CD8-positive, alpha-beta memory T cell (primary cell): ENCODE measurements around the gene ENDOG. TPM values are rescaled to one million over a fixed set of nuclear protein-coding genes. Genes with fewer than 3 reads are reported as not detected.
A peak's percentile ranks its signal among the peaks of the same experiment; 100 is the strongest.
"Not testable (repeated sequence)": the region's sequence is repeated elsewhere in the genome, so short reads cannot be mapped to it uniquely, and the experiment has no call there.

Experiments used
- CTCF ChIA-PET: fragments of 350-600 bp; sonication (Branson Sonifier 250); formaldehyde crosslinking; loops from one replicate; lab custom pipeline; 2021; ENCODE audit warnings: antibody characterized with exemption; lab: Charles Lee
- POLR2A ChIA-PET: fragments of 350-600 bp; sonication (Branson Sonifier 250); formaldehyde crosslinking; loops from one replicate; lab custom pipeline; 2021; ENCODE audit warnings: antibody characterized with exemption; lab: Charles Lee
- DNase-seq, 5 donors: peaks; one replicate each; pipeline versions ENCODE4 v3.0.0 to v3.0.0-alpha.2; 2020 to 2022; ENCODE audit warnings: mixed read lengths in 1 of 5
- H3K27ac ChIP-seq: one replicate; pipeline ENCODE4 v1.7.0; 2013; ENCODE audit warnings: low read depth, mild to moderate bottlenecking, low read length, moderate library complexity
- H3K27me3 ChIP-seq: 2 replicates; pipeline ENCODE4 v1.7.0; 2013; ENCODE audit warnings: low read length, mild to moderate bottlenecking; ENCODE audit not compliant: insufficient read depth, poor library complexity, severe bottlenecking
- H3K36me3 ChIP-seq: 2 replicates; pipeline ENCODE4 v1.7.0; 2013; ENCODE audit warnings: mild to moderate bottlenecking, low read length, moderate library complexity; ENCODE audit not compliant: insufficient read depth
- H3K4me1 ChIP-seq: 2 replicates; pipeline ENCODE4 v1.7.0; 2013; ENCODE audit warnings: mild to moderate bottlenecking, low read length, moderate library complexity; ENCODE audit not compliant: insufficient read depth
- H3K4me3 ChIP-seq: 2 replicates; pipeline ENCODE4 v1.7.0; 2013; ENCODE audit warnings: mild to moderate bottlenecking, low read length
- H3K9me3 ChIP-seq: 2 replicates; pipeline ENCODE4 v1.7.0; 2013; ENCODE audit warnings: mild to moderate bottlenecking, low read length
- H3K27ac Mint-ChIP-seq, 8 donors: one replicate each; pipeline ENCODE4 v1.8.0; 2020 to 2021; ENCODE audit warnings: mixed read lengths in 8 of 8, mild to moderate bottlenecking in 6 of 8, inconsistent platforms in 3 of 8, moderate library complexity in 3 of 8
- H3K27me3 Mint-ChIP-seq, 2 donors: one replicate each; pipeline ENCODE4 v1.8.0; 2020 to 2021; ENCODE audit warnings: mixed read lengths in 2 of 2, mild to moderate bottlenecking in 1 of 2, moderate library complexity in 1 of 2
- H3K36me3 Mint-ChIP-seq, 3 donors: one replicate each; pipeline ENCODE4 v1.8.0; 2020 to 2021; ENCODE audit warnings: mixed read lengths in 3 of 3, inconsistent platforms in 1 of 3, mild to moderate bottlenecking in 1 of 3
- H3K4me1 Mint-ChIP-seq, 3 donors: one replicate each; pipeline ENCODE4 v1.8.0; 2020 to 2021; ENCODE audit warnings: mixed read lengths in 3 of 3, inconsistent platforms in 1 of 3, mild to moderate bottlenecking in 1 of 3
- H3K4me3 Mint-ChIP-seq, 7 donors: one replicate each; pipeline ENCODE4 v1.8.0; 2020 to 2021; ENCODE audit warnings: mixed read lengths in 7 of 7, mild to moderate bottlenecking in 6 of 7, moderate library complexity in 4 of 7, inconsistent platforms in 2 of 7
- H3K9me3 Mint-ChIP-seq, 5 donors: one replicate each; pipeline ENCODE4 v1.8.0; 2020 to 2022; ENCODE audit warnings: mixed read lengths in 5 of 5, mild to moderate bottlenecking in 3 of 5, moderate library complexity in 2 of 5, inconsistent platforms in 1 of 5
- polyA plus RNA-seq: library from polyadenylated mRNA; unstranded; fragments of 300-500 nt; fragmentation: Illumina TruSeq; gene quantifications from one replicate; pipeline ENCODE4 v1.2.3, GENCODE V29; 2021
- total RNA-seq, 2 experiments: library from RNA; stranded (reverse); gene quantifications; one replicate each; pipeline ENCODE4 v1.2.3, GENCODE V29; 2021

Gene ENDOG
- total and polyA plus RNA-seq, 3 experiments from 2014 or later = 22.3 to 29.6 (median 23.3) TPM

- Histone ChIP-seq H3K4me1 (no peaks in the 10 kb centered on the region), H3K27ac (no peak overlapping the region), H3K4me3 (no peak overlapping the region), H3K36me3 (no peaks in the 10 kb centered on the region), H3K27me3 (no peaks in the 10 kb centered on the region), H3K9me3 (no peaks in the 10 kb centered on the region)
- H3K9me3 Mint-ChIP-seq = peaks cover 12 to 22% (median 15%) of the 10 kb centered on the region in 5 donors
- peaks cover 17 to 31% (median 27%) of the 10 kb centered on the region in 3 donors for H3K36me3 Mint-ChIP-seq
- H3K27me3 Mint-ChIP-seq = no peaks in the 10 kb centered on the region
- POLR2A ChIA-PET = no interaction called here
- no peak overlapping the region for H3K27ac Mint-ChIP-seq
- H3K4me3 Mint-ChIP-seq = no peak overlapping the region
- CTCF ChIA-PET = interaction anchor here (1.4 to 1.8 kb wide), 2 partner anchors 28 to 81 kb away, joined by 4 to 5 read pairs; partner anchors contain the start of gene ENDOG
- H3K4me1 Mint-ChIP-seq = no peaks in the 10 kb centered on the region
- no peak for DNase-seq
Observed at GRCh38 chr9:128846680-128847030, 28.4 kb downstream of the ENDOG start.

- no peaks in the 10 kb centered on the region for H3K36me3 ChIP-seq
- H3K27ac ChIP-seq = no peak overlapping the region
- Mint-ChIP-seq H3K4me3 (no peak overlapping the region), H3K36me3 (peaks cover 15 to 27% (median 26%) of the 10 kb centered on the region in 3 donors), H3K9me3 (peaks cover 12 to 22% (median 17%) of the 10 kb centered on the region in 5 donors), H3K27me3 (no peaks in the 10 kb centered on the region), H3K4me1 (no peaks in the 10 kb centered on the region), H3K27ac (no peak overlapping the region)
- ChIA-PET POLR2A (no interaction called here), CTCF (no interaction called here)
- H3K27me3 ChIP-seq = no peaks in the 10 kb centered on the region
- H3K4me1 ChIP-seq = no peaks in the 10 kb centered on the region
- H3K4me3 ChIP-seq = no peak overlapping the region
- DNase-seq = no peak
- no peaks in the 10 kb centered on the region for H3K9me3 ChIP-seq
Observed at GRCh38 chr9:128847803-128848202, 29.5 kb downstream of the ENDOG start.

GRCh38 chr9:128851024-128851423 lies 32.7 kb downstream of the ENDOG start:
- H3K4me1 ChIP-seq, H3K27me3 ChIP-seq, H3K27ac Mint-ChIP-seq, H3K4me3 ChIP-seq, H3K9me3 ChIP-seq, POLR2A ChIA-PET, H3K4me3 Mint-ChIP-seq, H3K4me1 Mint-ChIP-seq, H3K36me3 ChIP-seq, H3K27ac ChIP-seq, DNase-seq, H3K27me3 Mint-ChIP-seq: not testable (repeated sequence)
- CTCF ChIA-PET = interaction anchor here (0.8 to 1.4 kb wide), 2 partner anchors 33 to 108 kb away, joined by 3 read pairs; partner anchors contain the start of gene ENDOG
- peaks cover 15 to 27% (median 17%) of the 10 kb centered on the region in 3 donors for H3K36me3 Mint-ChIP-seq
- peaks cover 12 to 22% (median 17%) of the 10 kb centered on the region in 5 donors for H3K9me3 Mint-ChIP-seq

- Mint-ChIP-seq H3K9me3 (peaks cover 12 to 22% (median 17%) of the 10 kb centered on the region in 5 donors), H3K36me3 (peaks cover 15 to 27% (median 17%) of the 10 kb centered on the region in 3 donors)
- CTCF ChIA-PET = interaction anchor here (0.7 to 1.4 kb wide), 3 partner anchors 10 to 75 kb away, joined by 3 read pairs; partner anchors contain the start of gene ENDOG
- H3K27me3 Mint-ChIP-seq, H3K4me1 ChIP-seq, H3K4me3 Mint-ChIP-seq, DNase-seq, H3K36me3 ChIP-seq, H3K4me1 Mint-ChIP-seq, H3K9me3 ChIP-seq, H3K27ac ChIP-seq, POLR2A ChIA-PET, H3K27me3 ChIP-seq, H3K27ac Mint-ChIP-seq, H3K4me3 ChIP-seq: not testable (repeated sequence)
Observed at GRCh38 chr9:128851779-128852600, 33.7 kb downstream of the ENDOG start.

GRCh38 chr9:128852646-128853045 lies 34.3 kb downstream of the ENDOG start:
- POLR2A ChIA-PET, H3K27me3 Mint-ChIP-seq: not testable (repeated sequence)

GRCh38 chr9:128854454-128854853 lies 36.2 kb downstream of the ENDOG start:
- H3K27me3 ChIP-seq, H3K27me3 Mint-ChIP-seq, H3K4me1 ChIP-seq, DNase-seq, H3K36me3 ChIP-seq, H3K27ac ChIP-seq, H3K4me1 Mint-ChIP-seq, POLR2A ChIA-PET, H3K4me3 ChIP-seq, H3K4me3 Mint-ChIP-seq, H3K27ac Mint-ChIP-seq, H3K9me3 ChIP-seq: not testable (repeated sequence)
- CTCF ChIA-PET = interaction anchor here (1.1 kb wide), 1 partner anchor 9 kb away, joined by 3 read pairs; no protein-coding TSS in a partner anchor
- peaks cover 13 to 18% (median 17%) of the 10 kb centered on the region in 3 donors for H3K36me3 Mint-ChIP-seq
- H3K9me3 Mint-ChIP-seq = peaks cover 12 to 18% (median 15%) of the 10 kb centered on the region in 5 donors

More at GRCh38 chr9:128852646-128853045, 34.3 kb downstream of the ENDOG start:
- Mint-ChIP-seq H3K36me3 (peaks cover 15 to 25% (median 17%) of the 10 kb centered on the region in 3 donors), H3K9me3 (peaks cover 12 to 20% (median 17%) of the 10 kb centered on the region in 5 donors)
- not testable (repeated sequence) for H3K4me1 ChIP-seq, H3K4me1 Mint-ChIP-seq, H3K9me3 ChIP-seq, H3K27ac ChIP-seq, H3K4me3 Mint-ChIP-seq, H3K27ac Mint-ChIP-seq, H3K27me3 ChIP-seq, H3K36me3 ChIP-seq, H3K4me3 ChIP-seq, DNase-seq
- CTCF ChIA-PET = interaction anchor here (0.7 to 1.0 kb wide), 2 partner anchors 10 to 75 kb away, joined by 3 read pairs; no protein-coding TSS in a partner anchor

GRCh38 chr9:128858476-128858875 lies 40.2 kb downstream of the ENDOG start:
- H3K27me3 Mint-ChIP-seq, H3K36me3 ChIP-seq, DNase-seq, H3K27me3 ChIP-seq, H3K4me3 ChIP-seq, H3K4me1 ChIP-seq, H3K36me3 Mint-ChIP-seq, H3K4me1 Mint-ChIP-seq, H3K9me3 ChIP-seq, H3K9me3 Mint-ChIP-seq, POLR2A ChIA-PET, H3K27ac ChIP-seq, H3K4me3 Mint-ChIP-seq: not testable (repeated sequence)
- CTCF ChIA-PET = interaction anchor here (9.2 kb wide), 1 partner anchor 68 kb away, joined by 155 read pairs; the partner anchor contains the start of gene PHYHD1
- H3K27ac Mint-ChIP-seq = peak overlapping the region in 1 of 8 donors; percentile 33

GRCh38 chr9:128860937-128861336 lies 42.6 kb downstream of the ENDOG start:
- H3K27me3 Mint-ChIP-seq = no peaks in the 10 kb centered on the region
- no peak overlapping the region for H3K4me3 Mint-ChIP-seq
- Histone ChIP-seq H3K27ac (no peak overlapping the region), H3K36me3 (no peaks in the 10 kb centered on the region), H3K4me1 (peaks cover 5% of the 10 kb centered on the region), H3K9me3 (no peaks in the 10 kb centered on the region), H3K4me3 (no peak overlapping the region), H3K27me3 (no peaks in the 10 kb centered on the region)
- no peak overlapping the region for H3K27ac Mint-ChIP-seq
- H3K36me3 Mint-ChIP-seq = peaks cover 0 to 3% (median 3%) of the 10 kb centered on the region in 3 donors
- H3K9me3 Mint-ChIP-seq = no peaks in the 10 kb centered on the region
- peaks cover 3 to 6% (median 4%) of the 10 kb centered on the region in 3 donors for H3K4me1 Mint-ChIP-seq
- ChIA-PET POLR2A (interaction anchor here (0.8 kb wide), 1 partner anchor 42 kb away, joined by 3 read pairs; the partner anchor contains the start of gene ENDOG), CTCF (interaction anchor here (9.2 kb wide), 1 partner anchor 65 kb away, joined by 155 read pairs; the partner anchor contains the start of gene PHYHD1)
- no peak for DNase-seq
